ENCODE data around the gene SLC25A36.

SLC25A36 gene

GRCh38 chr3:140899363-140899762 is 42.3 kb upstream of the SLC25A36 start:
- Histone ChIP-seq H3K36me3 (ENCODE audit: low read length) (no peaks in the 10 kb centered on the region), H3F3A (ENCODE audit: insufficient read depth) (no peaks in the 10 kb centered on the region), H3K79me2 (ENCODE audit: insufficient read depth, low read length) (no peaks in the 10 kb centered on the region), H3K9ac (ENCODE audit: low read length) (no peak overlapping the region), H3K27ac (ENCODE audit: low read depth, low read length) (no peak overlapping the region), H3K4me3 (ENCODE audit: insufficient read depth, low read length, poor library complexity, severe bottlenecking) (no peak overlapping the region), H3K9me2 (replicated peaks; ENCODE audit: insufficient read depth, low read length) (no peaks in the 10 kb centered on the region), H2AFZ (ENCODE audit: low read depth, low read length, severe bottlenecking) (no peak overlapping the region), H3K27me3 (ENCODE audit: low read length) (no peaks in the 10 kb centered on the region), H4K20me1 (ENCODE audit: low read depth, low read length) (no peaks in the 10 kb centered on the region), H3K9me3 (ENCODE audit: insufficient read depth, low read length) (no peaks in the 10 kb centered on the region), H3K4me2 (ENCODE audit: low read depth, low read length, poor library complexity, severe bottlenecking) (no peak overlapping the region)
- TF ChIP-seq, protein P1, sequence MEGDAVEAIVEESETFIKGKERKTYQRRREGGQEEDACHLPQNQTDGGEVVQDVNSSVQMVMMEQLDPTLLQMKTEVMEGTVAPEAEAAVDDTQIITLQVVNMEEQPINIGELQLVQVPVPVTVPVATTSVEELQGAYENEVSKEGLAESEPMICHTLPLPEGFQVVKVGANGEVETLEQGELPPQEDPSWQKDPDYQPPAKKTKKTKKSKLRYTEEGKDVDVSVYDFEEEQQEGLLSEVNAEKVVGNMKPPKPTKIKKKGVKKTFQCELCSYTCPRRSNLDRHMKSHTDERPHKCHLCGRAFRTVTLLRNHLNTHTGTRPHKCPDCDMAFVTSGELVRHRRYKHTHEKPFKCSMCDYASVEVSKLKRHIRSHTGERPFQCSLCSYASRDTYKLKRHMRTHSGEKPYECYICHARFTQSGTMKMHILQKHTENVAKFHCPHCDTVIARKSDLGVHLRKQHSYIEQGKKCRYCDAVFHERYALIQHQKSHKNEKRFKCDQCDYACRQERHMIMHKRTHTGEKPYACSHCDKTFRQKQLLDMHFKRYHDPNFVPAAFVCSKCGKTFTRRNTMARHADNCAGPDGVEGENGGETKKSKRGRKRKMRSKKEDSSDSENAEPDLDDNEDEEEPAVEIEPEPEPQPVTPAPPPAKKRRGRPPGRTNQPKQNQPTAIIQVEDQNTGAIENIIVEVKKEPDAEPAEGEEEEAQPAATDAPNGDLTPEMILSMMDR (IDR thresholded peaks at IDR 0.05; ENCODE audit: insufficient read depth, low read length, poor library complexity, severe bottlenecking): no peak
- TF ChIP-seq EZH2phosphoT487 (conservative IDR thresholded peaks at IDR 0.05; ENCODE audit: low read length): no peak

- H3K9me3 ChIP-seq (ENCODE audit: insufficient read depth, low read length): no peaks in the 10 kb centered on the region
- no peak overlapping the region for H3K4me2 ChIP-seq (ENCODE audit: low read depth, low read length, poor library complexity, severe bottlenecking)
- no peaks in the 10 kb centered on the region for H3K9me2 ChIP-seq (replicated peaks; ENCODE audit: insufficient read depth, low read length)
- H3K4me3 ChIP-seq (ENCODE audit: insufficient read depth, low read length, poor library complexity, severe bottlenecking): no peak overlapping the region
- H3K79me2 ChIP-seq (ENCODE audit: insufficient read depth, low read length): no peaks in the 10 kb centered on the region
- H2AFZ ChIP-seq (ENCODE audit: low read depth, low read length, severe bottlenecking): no peak overlapping the region
- no peaks in the 10 kb centered on the region for H3K27me3 ChIP-seq (ENCODE audit: low read length)
- no peaks in the 10 kb centered on the region for H3K36me3 ChIP-seq (ENCODE audit: low read length)
- H4K20me1 ChIP-seq (ENCODE audit: low read depth, low read length): no peaks in the 10 kb centered on the region
- no peaks in the 10 kb centered on the region for H3F3A ChIP-seq (ENCODE audit: insufficient read depth)
- no peak overlapping the region for H3K9ac ChIP-seq (ENCODE audit: low read length)
- no peak overlapping the region for H3K27ac ChIP-seq (ENCODE audit: low read depth, low read length)
- no peak for TF ChIP-seq EZH2phosphoT487 (conservative IDR thresholded peaks at IDR 0.05; ENCODE audit: low read length)
- TF ChIP-seq, protein P1 (IDR thresholded peaks at IDR 0.05; ENCODE audit: insufficient read depth, low read length, poor library complexity, severe bottlenecking): no peak
These were observed 38.8 kb upstream of the SLC25A36 start for GRCh38 chr3:140902791-140903190.

DNA sequence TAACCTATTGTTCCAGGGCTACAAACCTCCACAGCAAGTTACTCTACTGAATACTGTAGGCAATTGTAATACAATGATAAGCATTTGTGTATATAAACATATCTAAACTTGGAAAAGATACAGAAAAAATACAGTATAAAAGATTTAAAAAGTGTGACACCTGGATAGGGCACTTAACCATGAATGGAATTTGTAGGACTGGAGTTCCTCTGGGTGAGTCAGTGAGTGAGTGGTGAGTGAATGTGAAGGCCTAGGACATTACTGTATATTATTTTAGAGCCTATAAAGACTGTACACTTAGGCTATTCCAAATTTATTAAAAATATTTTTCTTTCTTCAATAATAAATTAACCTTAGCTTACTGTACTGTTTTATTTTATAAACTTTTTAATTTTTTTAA is 38.4 kb upstream of the SLC25A36 start:
- H4K20me1 ChIP-seq (ENCODE audit: low read depth, low read length): no peaks in the 10 kb centered on the region
- H3K27ac ChIP-seq (ENCODE audit: low read depth, low read length): no peak overlapping the region
- no peaks in the 10 kb centered on the region for H3K36me3 ChIP-seq (ENCODE audit: low read length)
- no peaks in the 10 kb centered on the region for H3K9me3 ChIP-seq (ENCODE audit: insufficient read depth, low read length)
- H3K4me3 ChIP-seq (ENCODE audit: insufficient read depth, low read length, poor library complexity, severe bottlenecking): no peak overlapping the region
- H3K4me2 ChIP-seq (ENCODE audit: low read depth, low read length, poor library complexity, severe bottlenecking): no peak overlapping the region
- H2AFZ ChIP-seq (ENCODE audit: low read depth, low read length, severe bottlenecking): no peak overlapping the region
- no peaks in the 10 kb centered on the region for H3K9me2 ChIP-seq (replicated peaks; ENCODE audit: insufficient read depth, low read length)
- H3K9ac ChIP-seq (ENCODE audit: low read length): no peak overlapping the region
- H3K79me2 ChIP-seq (ENCODE audit: insufficient read depth, low read length): no peaks in the 10 kb centered on the region
- no peak for TF ChIP-seq EZH2phosphoT487 (conservative IDR thresholded peaks at IDR 0.05; ENCODE audit: low read length)
- TF ChIP-seq, protein P1 (IDR thresholded peaks at IDR 0.05; ENCODE audit: insufficient read depth, low read length, poor library complexity, severe bottlenecking): no peak
- no peaks in the 10 kb centered on the region for H3K27me3 ChIP-seq (ENCODE audit: low read length)
- no peaks in the 10 kb centered on the region for H3F3A ChIP-seq (ENCODE audit: insufficient read depth)
